Medulla oblongata (tissue), 1 donor: ENCODE data around the gene ZNF845.
"Not testable (repeated sequence)": the region's sequence is repeated elsewhere in the genome, so short reads cannot be mapped to it uniquely, and the experiment has no call there.

ENCODE experiments used
- DNase-seq: peaks from one replicate; pipeline ENCODE4 v3.0.0-alpha.2; 2015; ENCODE audit errors: extremely low spot score

Gene ZNF845

DNA sequence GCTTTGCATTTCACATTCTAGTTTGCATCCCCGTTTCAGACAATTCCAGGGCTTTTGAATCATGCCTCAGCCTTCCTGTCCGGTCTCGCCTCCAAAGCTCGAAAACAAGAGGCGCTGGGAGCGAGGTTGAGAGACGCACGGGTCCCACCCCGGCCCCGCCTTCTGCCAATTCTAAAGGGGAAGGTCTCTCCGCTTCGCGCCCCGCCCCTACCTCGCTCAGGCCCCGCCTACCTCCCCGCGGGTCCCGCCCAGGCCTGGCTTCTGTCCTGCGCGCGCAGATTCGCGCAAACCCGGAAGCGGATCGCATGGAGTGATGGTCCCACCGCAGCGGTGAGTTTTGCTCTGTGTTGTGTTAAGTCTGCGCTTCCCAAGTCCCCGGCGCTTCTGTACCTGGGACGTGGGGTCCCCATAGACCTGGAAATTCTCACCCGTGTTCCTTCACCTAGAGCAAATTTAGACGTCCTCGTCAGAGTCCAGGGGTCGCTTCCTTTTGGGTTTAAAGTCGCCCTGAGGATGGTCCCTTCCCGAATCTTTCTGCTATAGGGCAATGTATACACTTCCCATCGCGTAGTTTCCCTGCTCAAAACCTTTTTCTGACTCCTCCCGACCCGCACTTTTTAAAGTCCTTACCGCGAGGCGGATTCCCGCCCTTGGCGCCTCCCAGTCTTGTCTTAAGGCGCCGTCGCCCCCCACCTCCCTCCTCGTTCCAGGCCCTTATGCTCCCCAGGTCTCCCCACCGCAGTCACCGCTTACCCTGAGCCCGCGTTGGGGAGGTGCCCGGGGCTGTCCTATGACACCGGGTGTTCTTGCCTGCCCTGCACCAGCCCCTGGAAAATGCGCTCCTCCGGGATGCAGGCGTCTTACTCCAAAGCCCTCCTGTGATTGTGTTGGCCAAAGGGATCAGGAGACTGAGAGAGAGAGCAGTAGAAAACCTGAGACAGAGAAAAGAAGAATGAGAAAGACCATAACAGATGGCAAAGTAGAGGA, at the start of gene ZNF845:
TSS of gene ZNF845 (plus strand) at position 287 of the 987 bp plus-strand sequence. CDS start 7,559 bp downstream, outside the sequence.
- peak; percentile 91 for DNase-seq

DNA sequence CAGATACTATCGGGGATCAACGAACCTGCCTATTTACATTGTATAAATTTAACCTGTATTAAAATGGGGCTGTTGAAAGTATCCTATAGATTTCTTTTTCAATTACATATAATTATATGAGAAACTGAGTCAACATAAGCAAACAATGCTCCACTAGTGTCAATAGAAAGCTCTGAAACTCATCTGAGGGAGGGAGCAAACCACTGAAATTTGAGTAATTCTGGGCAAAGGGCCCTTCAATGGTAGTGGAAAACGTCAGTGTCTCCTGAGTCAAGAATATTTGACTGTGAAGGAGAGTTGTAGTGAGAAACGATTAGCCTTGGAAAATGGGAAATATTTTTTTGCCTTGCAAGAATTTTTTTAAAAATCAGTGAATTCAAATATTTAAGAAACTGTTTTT, 48.5 kb upstream of the ZNF845 start:
- DNase-seq, result no peak

DNA sequence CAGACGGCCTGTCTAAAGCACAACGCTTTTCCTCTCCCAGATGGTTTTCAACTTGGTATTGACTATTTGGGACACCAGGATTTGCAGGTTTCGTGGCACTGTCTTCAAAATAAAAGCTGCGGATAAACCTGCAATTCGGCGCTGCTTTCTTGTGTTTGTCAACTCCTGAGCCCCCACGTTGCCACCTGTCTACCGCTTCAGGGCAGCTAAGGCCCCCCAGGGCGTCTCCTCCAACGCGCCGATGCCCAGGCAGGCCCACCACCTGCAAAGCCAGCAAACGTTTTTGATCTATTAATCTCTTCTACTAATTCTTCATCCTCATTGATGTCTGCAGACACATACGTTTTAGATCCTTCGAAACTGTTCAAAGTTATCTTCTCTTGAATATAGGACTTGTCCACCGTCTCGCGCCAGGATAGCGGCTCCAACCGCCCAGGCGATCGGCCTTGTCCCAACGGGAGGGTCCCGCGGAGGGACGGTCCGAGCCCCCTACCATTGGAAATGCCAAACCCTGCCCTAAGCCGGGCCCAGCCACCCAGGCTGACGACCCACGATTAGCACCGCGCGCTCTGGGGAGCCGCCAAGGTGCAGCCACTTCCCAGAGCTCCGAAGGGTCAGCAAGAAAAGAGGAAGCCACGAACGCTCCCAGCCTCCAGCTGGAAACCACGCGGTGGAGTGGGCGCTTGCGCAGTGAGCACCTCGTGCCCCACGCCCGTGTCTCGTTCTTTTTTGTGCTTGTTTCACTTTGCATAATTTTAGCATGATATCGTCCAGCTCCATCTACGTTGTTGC, 42.6 kb upstream of the ZNF845 start:
- no peak for DNase-seq

DNA sequence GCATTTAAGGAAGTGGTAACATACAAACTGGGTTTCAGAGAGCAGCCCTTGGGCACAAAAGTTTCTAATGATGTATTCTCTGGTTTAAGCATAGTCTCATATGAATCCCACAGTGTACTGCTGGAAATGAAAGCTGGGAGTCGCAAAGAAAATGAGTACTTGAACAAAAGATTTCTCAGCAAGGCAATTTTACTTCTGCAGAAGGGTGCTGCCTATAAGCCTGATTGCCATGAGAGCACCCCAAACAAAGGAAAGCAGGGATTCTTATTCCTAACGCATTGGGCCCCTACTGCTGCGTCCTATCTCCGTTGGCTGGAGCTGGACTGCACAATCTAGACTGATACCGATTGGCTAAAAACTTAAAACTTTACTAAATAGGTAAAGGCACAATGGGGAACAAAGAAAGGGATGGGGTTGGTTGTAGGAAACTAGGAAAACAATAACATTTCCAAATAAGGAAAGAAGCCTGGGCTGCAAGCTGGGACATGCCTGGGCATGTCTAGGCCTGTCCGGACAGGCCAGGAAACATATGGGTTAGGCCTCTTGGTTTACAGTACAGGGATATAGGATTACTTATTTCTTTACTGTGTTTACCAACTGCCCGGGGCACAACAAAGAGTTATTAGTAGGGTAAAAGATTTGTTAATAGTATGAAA, 38.6 kb upstream of the ZNF845 start:
- no peak for DNase-seq

DNA sequence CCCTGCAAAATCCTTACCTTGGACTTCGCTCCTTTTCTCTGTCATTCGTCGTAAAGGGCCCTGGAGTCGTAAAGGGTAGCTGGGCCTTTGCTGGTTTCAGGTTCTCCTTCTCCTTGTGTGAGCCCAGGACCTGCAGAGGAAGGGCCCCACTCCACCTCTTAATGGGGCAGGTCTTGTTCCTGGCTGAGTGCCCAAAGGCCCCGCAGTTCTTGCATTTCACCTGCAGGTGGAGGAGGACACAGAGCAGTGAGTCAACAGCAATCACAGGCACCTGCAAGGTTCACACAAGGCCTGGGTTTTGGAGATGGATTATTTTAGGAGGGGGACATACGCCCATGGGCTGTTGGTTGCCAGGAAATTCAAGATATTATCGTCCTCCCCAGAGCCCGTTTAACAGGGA, 32.2 kb upstream of the ZNF845 start:
- DNase-seq, result not testable (repeated sequence)

DNA sequence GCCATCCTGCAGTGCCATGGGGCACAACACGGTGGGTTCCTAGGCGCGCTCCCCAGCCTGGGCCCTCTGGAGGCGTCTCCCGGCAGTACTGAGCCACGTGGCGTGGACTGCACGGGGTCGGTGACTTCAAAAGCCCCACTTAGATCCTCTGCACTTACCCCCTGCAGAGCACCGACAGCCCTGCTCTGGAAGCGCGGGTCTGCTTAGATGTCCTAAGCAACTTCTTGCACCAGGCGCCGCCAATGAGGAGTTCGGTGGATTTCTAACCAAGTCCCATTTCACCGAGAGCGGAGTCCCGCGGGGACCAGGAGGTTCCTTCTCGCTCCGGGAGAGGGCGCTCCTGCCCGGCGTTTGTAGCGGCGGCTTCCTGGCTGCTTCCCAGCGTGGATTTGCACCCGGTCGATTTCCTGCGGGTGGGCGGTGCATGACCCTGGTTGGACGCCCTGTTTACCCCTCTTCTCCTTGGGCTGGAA, 25.2 kb upstream of the ZNF845 start:
- peak; percentile 12 for DNase-seq

DNA sequence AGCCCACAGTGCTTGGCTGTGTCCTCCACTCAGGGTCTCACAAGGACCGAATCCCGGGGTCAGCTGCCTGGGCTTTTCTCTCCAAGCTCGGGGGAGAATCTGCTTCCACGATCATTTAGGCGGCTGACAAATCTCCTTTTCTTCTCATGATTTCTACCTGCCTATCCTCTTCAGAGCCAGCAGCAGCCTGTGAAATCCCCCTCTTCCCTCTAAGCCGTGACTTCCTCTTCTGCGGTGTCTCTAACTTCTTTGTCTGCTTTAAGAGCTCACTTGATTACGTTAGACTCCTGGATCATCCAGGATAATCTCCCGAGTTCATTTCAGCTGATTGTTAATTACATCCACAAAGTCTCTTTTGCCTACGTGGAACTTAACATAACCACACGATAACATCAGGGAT, 22.5 kb upstream of the ZNF845 start:
- DNase-seq, result no peak

DNA sequence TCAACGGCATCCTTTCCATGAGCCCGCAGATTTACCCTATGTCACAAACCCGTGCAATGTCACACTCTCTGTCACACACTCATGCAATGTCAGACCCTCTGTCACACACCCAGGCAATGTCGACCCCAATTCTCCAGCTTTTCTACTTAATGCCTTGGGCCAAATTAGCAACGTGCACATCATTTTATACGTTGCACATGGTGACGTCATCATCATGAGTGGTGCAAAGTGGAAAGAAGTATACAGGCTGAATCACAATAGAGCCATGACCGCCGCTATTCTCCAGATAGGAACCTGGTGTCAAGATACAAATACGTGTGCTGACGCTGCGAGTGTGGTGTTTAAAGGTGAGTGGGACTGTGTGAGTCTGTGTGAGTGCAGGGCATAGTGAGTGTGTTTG, 21.7 kb upstream of the ZNF845 start:
- DNase-seq, result no peak

DNA sequence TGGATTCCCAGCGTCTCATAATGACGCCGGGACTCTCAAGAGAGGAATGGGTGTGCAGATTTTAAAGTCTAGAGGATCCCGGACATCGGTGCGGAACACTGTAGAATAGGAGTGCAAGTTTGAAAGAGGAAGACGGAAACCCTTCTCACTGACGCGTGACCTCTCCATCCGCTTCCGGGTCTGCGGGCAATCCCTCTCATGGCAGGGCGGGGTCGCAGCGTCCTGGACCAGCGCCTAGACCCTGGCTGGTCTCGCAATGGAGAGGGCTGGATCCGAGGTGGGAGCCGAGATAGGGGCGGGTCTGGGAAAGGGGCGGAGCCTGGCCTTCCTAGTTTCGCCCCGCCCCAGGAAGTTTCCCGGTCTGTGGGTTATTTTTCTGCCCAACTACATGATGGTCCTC, 4.6 kb upstream of the ZNF845 start:
- peak; percentile 4 for DNase-seq

DNA sequence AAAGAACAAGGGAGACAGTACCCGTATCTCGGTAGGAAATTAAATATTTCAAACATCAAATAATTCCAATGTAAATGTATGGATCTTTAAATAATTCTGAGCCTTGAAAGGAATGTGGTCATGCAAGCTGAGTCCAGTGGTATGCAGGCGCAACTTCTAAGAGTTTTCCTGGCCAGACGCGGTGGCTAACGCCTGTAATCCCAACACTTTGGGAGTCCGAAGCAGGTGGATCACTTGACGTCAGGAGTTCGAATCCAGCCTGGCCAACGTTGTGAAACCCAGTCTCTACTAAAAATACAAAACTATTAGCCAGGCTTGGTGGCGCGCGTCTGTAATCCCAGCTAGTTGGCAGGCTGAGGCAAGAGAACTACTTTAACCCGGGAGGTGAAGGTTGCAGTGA, 1.1 kb upstream of the ZNF845 start:
- DNase-seq, result no peak

DNA sequence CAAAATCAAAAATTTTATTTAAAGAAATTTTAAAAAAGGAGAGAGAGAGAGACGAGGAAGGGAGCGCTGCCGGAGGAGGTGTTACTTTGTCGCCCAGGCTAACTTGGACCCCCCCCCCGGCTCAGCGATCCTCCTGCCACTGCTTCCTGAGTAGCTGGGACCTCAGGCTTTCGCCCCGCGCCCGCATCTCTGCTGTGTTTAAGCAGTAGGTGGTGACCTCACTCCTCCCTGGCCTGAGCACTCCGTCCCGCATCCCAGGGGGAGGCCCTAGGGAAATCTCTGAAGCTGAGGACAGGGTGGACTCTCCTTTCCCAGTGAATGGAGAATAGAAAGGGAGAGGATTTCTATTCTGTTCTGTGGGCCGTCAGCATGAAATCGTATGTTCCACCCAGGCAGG, 485 bp upstream of the ZNF845 start:
- DNase-seq, result no peak

DNA sequence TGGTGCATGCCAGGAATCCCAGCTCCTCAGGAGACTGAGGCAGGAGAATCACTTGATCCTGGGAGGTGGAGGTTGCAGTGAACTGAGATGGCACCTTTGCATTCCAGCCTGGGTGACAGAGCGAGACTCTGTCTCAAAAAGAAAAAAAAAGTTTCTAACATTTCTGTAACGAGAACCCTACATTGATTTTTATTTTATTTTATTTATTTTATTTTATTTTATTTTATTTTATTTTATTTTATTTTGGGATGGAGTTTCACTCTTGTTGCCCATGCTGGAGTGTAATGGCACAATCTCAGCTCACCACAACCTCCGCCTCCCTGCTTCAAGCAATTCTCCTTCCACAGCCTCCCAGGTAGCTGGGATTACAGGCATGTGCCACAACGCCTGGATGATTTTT, 10.9 kb downstream of the ZNF845 start:
- not testable (repeated sequence) for DNase-seq

DNA sequence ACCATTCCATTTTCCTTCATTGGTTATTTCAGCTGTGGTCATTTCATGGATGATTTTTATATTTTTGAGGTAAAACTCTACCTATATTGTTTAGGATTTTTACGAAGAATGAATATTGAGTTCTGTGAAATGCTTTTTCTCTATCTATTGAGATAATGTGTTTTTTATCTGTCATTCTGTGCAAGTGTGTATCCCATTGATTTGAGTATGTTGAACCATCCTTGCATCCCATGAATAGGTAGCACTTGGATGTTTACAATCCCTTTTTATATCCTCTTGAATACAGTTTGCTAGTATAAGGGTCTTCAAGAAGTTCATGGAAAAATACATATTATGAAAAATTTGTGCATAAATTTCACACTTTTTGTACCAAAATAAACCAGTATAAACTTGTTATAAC, 22.2 kb downstream of the ZNF845 start:
- no peak for DNase-seq

DNA sequence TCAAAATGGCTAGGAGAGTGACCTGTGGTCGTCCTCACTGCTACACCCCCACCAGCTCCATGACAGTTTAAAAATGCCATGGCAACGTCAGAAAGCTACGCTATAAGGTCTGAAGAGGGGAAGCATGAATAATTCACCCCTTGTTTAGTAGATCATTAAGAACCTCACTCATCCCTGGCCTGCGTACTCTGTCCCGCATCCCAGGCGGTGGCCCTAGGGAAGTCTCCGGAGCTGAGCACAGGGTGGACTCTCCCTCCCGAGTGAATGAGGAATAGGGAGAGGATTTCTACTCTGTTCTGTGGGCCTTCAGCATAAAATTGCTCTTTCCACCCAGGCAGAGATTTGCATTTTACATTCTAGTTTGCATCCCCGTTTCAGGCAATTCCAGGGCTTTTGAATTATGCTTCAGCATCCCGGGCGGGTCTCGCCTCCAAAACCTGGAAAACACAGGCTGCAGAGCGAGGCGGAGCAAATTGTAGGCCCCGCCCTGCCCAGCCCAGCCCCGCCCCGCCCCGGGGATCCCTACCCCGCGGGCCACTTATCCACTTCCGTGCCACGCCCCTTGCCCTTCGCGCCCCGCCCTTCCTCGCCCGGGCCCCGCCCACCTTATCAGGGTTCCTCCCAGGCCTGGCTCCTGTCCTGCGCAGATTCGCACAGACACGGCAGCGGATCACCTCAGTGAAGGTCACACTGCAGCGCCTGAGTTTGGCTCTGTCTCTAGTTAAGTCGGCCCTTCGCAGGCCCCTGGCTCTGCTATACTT, 24.5 kb downstream of the ZNF845 start:
- no peak for DNase-seq

DNA sequence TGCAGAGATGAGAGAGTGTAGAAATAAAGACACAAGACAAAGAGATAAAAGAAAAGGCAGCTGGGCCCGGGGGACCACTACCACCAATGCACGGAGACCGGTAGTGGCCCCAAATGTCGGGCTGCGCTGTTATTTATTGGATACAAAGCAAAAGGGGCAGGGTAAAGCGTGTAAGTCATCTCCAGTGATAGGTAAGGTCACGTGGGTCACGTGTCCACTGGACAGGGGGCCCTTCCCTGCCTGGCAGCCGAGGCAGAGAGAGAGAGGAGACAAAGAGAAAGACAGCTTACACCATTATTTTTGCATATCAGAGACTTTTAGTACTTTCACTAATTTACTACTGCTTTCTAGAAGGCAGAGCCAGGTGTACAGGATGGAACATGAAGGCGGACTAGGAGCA, 26.5 kb downstream of the ZNF845 start:
- not testable (repeated sequence) for DNase-seq

DNA sequence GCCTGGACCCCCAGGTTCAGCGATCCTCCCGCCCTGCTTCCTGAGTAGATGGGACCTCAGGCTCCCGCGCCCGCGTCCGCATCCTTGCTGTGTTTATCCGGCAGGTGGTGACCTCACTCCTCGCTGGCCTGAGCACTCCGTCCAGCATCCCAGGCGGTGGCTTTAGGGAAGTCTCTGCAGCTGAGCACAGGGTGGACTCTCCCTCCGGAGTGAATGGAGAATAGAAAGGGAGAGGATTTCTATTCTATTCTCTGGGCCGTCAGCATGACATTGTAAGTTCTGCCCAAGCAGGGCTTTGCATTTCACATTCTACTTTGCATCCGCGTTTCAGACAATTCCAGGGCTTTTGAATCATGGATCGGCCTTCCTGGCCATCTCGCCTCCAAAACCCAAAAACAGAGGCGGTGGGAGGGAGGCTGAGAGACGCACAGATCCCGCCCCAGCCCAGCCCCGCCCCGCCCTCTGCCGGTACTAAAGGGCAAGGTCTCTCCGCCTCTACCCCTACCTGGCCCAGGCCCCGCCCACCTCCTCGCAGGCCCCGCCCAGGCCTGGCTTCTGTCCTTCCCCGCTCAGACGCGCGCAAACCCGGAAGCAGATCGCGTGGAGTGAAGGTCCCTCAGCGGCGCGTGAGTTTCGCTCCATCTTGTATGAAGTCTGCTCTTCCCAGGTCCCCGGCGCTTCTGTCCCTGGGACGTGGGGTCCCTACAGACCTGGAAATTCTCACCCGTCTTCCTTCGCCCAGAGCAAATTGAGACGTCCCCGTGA, 31.8 kb downstream of the ZNF845 start, which contains the start of gene ZNF525:
TSS of gene ZNF525 (plus strand) at position 572 of the 765 bp plus-strand sequence. CDS start 6,577 bp downstream, outside the sequence.
- DNase-seq, result peak; percentile 88

DNA sequence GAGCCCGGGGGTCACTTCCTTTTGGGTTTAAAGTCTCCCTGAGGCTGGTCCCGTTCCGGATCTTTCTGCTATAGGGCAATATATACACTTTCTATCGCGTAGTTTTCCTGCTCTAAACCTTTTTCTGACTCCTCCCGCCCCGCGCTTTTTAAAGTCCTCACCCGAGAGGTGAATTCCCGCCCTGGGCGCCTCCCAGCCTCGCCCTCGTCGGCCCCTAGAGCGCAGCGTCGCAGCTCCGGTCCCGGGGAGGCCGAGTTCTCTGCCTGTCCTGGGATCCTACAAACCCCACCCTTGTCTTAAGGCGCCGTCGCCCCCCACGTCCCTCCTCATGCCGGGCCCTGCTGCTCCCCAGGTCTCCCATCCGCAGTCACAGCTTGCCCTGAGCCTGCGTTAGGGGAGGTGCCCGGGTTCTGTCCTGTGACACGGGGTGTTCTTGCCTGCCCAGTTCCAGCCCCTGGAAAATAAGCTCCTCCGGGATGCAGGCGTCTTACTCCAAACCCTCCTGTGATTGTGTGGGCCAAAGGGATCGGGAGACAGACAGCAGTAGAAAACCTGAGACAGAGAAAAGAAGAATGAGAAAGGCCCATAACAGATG, 32.4 kb downstream of the ZNF845 start:
- DNase-seq, result no peak

DNA sequence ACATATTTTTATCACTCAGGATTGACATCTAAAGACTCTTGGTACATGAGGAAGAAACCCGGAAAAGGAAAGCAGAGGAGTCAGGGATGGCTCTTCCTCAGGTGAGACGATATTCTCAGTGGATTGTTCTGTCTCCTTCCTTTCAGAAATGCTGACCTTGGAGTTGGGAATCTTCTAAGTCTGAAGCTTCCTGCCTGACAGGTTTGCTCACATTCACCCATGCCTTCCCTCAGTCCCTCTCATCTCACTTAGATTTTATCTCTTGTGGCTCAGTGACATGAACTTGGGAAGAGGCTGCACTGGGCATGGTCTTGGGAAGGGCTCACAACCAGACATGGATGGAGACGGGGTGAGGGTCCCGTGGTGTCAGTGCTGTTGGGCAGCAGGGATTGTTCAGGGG, 38.6 kb downstream of the ZNF845 start:
- DNase-seq, result no peak

DNA sequence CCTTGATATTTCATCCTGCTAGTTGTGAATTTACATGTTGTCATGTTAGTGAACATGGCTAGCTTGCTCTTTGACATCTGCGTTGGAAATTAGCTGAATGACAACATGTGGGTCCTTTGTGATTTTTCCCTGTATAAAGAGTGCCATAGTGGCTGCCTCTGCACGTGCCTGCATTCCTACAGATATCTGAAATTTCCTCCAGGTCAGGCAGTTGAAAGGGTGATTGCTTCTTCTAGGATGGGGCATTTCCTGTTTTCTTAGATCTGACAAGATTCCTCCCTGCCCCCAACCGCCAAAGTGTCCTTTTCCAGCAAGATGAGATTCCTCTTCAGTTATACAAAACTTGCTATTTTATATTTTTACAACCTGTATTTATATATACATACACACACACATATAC, 40.7 kb downstream of the ZNF845 start:
- no peak for DNase-seq

DNA sequence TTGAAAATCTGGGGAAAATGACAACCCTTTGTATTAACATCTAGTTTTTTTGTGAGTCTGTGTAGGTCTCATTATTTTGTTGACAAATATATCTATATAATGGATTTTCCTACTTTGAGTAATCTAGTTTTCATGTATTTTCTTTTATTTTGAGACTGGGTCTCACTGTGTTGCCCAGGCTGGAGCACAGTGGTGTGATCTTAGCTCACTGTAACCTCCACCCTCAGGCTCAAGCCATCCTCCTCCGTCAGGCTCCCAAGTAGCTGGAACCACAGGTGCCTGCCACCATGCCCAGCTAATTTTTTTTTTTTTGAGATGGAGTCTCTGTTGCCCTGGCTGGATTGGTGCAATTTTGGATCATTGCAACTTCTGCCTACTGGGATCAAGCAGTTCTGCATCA, 41.2 kb downstream of the ZNF845 start:
- no peak for DNase-seq
